Mucosa of rectum (tissue), 2 donors: ENCODE data around the gene FUZ.
A peak's percentile ranks its signal among the peaks of the same experiment; 100 is the strongest.

Experiments
- H3K27ac ChIP-seq, 2 donors: one replicate each; pipeline ENCODE4 v1.7.0; 2013; ENCODE audit warnings: inconsistent platforms in 2 of 2, low read depth in 2 of 2, low read length in 2 of 2
- H3K27me3 ChIP-seq, 2 donors: one replicate each; pipeline ENCODE4 v1.7.0; 2013; ENCODE audit warnings: low read length in 2 of 2; ENCODE audit not compliant: control insufficient read depth in 2 of 2, insufficient read depth in 2 of 2
- H3K36me3 ChIP-seq, 2 donors: one replicate each; pipeline ENCODE4 v1.7.0; 2013; ENCODE audit warnings: low read length in 2 of 2; ENCODE audit not compliant: control insufficient read depth in 2 of 2, insufficient read depth in 2 of 2
- H3K4me1 ChIP-seq, 2 donors: one replicate each; pipeline ENCODE4 v1.7.0; 2013; ENCODE audit warnings: low read length in 2 of 2, mild to moderate bottlenecking in 1 of 2; ENCODE audit not compliant: control insufficient read depth in 2 of 2, insufficient read depth in 2 of 2
- H3K4me3 ChIP-seq, 2 donors: one replicate each; pipeline ENCODE4 v1.7.0; 2013; ENCODE audit warnings: low read length in 2 of 2
- H3K9ac ChIP-seq, 2 donors: one replicate each; pipeline ENCODE4 v1.7.0; 2013; ENCODE audit warnings: low read length in 2 of 2, low read depth in 1 of 2, mild to moderate bottlenecking in 1 of 2
- H3K9me3 ChIP-seq, 2 donors: one replicate each; pipeline ENCODE4 v1.7.0; 2013; ENCODE audit warnings: low read length in 2 of 2; ENCODE audit not compliant: control insufficient read depth in 2 of 2
- donor health status: healthy.
- donor health status: Normal muscosa, but diverticular disease.

Gene FUZ

DNA sequence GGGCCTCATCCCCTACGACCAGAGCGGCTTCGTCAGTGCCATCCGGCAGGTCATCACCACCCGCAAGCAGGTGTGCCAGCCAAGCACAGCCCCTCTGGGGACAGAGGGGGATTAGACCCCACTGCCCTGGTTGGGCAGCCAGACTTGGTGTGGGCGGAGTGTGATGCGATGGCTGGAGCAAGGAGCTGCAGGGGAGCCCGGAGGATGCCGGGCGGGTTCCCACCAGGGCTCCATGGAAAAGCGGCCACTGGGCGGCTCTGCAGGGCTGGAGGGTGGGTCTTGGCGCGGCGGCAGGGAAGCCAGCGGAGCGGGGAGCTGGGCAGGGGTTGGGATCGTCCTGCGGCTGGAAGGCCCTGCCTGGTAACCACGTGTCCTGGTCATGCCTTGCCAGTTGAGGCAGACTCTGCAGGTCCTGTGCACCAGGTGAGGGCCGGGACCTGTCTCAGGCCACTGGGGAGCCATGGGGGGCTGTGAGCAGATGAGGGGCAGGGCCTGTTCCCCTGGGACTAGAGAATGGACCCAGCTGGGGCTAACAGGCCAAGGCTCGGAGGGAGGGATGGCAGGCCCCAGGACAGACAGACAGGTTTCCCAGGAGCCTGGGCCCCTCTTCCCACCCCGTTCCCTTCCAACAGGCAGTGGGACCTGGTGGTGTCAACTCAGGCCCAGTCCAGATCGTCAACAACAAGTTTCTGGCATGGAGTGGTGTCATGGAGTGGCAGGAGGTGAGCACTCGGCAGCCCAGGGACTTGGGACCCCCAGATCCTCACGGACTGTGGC, 44.2 kb upstream of the FUZ start:
- Histone ChIP-seq H3K36me3 (peaks cover 14 to 39% of the 10 kb centered on the region in 2 donors), H3K9ac (no peak overlapping the region), H3K27ac (no peak overlapping the region)

DNA sequence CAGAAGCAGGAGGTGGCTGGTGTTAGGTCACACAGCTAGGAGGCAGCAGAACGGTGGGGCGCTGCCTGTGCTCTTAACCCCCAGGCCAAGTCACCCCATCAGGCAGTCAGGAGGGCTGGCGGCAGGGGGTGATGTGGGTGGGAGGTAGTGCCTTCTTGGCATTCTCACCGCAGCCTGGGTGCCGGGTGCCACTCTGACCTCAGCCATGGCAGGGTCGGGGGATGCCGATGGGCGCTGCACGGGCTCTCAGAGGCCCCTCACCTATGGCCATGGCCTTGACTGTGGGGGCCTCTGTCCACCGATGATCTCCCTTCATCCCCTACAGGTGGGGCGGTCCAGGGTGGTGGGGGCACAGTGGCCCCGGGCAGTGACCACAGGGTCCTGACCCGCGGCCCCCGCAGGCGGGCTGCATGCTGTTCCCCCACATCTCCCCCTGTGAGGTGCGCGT, 43.5 kb upstream of the FUZ start:
- no peak overlapping the region for H3K4me3 ChIP-seq
- peaks cover 10 to 13% of the 10 kb centered on the region in 2 donors for H3K4me1 ChIP-seq
- H3K9ac ChIP-seq, result no peak overlapping the region
- H3K27ac ChIP-seq, result no peak overlapping the region
- H3K36me3 ChIP-seq, result peaks cover 14 to 39% of the 10 kb centered on the region in 2 donors
- H3K9me3 ChIP-seq, result no peaks in the 10 kb centered on the region
- no peaks in the 10 kb centered on the region for H3K27me3 ChIP-seq

More for the DNA sequence above, 44.2 kb upstream of the FUZ start:
- H3K27me3 ChIP-seq, result no peaks in the 10 kb centered on the region
- H3K9me3 ChIP-seq, result no peaks in the 10 kb centered on the region
- peaks cover 5 to 9% of the 10 kb centered on the region in 2 donors for H3K4me1 ChIP-seq
- no peak overlapping the region for H3K4me3 ChIP-seq

DNA sequence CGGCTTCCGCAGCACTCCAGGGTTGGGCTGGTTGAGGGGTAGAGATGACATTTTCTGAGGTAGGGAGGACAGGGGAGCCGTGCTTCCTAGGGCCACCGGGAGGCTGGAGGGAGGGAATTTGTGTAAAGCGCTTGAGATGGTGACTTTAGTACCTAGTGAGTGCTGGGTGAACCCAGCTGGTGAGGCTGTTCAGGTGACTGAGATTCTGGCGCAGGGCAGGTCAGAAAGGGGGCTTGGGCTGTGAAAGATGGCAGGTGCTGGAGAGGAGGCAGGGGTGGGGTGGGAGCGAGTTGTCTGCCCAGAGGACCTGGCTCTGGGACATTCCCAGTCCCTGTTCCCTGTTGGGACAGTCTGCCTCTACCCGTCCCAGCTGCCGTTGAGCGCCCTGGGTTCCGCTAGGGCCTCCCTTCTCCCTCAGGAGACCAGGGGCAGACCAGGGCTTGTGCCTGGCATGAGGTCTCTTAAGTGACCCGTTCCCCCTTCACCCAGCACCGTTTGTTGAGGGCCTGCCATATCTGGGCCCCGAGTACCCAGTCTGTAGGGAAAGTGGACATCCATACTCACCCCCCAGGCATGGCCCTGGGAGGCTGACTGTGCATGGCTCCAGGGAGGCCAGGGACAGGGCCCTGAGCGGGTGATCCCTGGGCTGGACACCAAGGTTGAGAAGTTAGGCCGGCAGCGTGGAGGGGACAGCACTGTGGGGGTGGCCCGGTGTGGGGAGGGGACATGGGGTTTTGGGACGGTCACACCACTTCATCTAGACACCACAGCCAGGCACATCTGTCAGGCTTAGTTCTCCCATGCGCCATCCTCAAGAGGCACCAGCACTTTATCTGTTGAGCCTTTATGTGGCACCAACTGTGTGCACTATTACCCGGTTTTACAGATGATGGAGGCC, 42.8 kb upstream of the FUZ start:
- no peak overlapping the region for H3K9ac ChIP-seq
- H3K4me3 ChIP-seq, result no peak overlapping the region
- H3K4me1 ChIP-seq, result peaks cover 10 to 13% of the 10 kb centered on the region in 2 donors
- no peaks in the 10 kb centered on the region for H3K9me3 ChIP-seq
- H3K36me3 ChIP-seq, result peaks cover 14 to 39% of the 10 kb centered on the region in 2 donors
- no peaks in the 10 kb centered on the region for H3K27me3 ChIP-seq
- no peak overlapping the region for H3K27ac ChIP-seq

DNA sequence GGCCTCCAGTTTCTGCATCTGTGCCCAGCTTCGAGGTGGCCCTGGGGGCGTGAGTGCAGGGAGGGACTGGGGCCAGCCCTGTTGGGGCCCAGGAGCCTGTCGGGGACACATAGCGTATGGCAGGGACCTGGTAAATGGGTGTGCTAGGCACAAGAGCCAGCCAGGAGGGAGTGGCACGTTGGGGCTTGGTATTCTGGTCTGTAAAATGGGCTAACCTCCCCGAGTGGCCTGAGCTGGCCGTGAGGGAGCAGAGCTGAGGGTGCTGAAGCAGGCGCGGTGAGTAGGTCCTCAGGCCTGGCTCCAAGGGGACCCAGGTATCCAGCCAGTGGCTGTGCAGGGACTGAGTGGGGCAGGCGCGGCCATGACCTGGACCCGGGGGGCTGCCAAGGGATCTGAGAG, 42.2 kb upstream of the FUZ start:
- no peaks in the 10 kb centered on the region for H3K9me3 ChIP-seq
- no peak overlapping the region for H3K9ac ChIP-seq
- H3K4me3 ChIP-seq, result no peak overlapping the region
- no peak overlapping the region for H3K27ac ChIP-seq
- H3K27me3 ChIP-seq, result no peaks in the 10 kb centered on the region
- peaks cover 11 to 14% of the 10 kb centered on the region in 2 donors for H3K4me1 ChIP-seq
- peaks cover 13 to 35% of the 10 kb centered on the region in 2 donors for H3K36me3 ChIP-seq

DNA sequence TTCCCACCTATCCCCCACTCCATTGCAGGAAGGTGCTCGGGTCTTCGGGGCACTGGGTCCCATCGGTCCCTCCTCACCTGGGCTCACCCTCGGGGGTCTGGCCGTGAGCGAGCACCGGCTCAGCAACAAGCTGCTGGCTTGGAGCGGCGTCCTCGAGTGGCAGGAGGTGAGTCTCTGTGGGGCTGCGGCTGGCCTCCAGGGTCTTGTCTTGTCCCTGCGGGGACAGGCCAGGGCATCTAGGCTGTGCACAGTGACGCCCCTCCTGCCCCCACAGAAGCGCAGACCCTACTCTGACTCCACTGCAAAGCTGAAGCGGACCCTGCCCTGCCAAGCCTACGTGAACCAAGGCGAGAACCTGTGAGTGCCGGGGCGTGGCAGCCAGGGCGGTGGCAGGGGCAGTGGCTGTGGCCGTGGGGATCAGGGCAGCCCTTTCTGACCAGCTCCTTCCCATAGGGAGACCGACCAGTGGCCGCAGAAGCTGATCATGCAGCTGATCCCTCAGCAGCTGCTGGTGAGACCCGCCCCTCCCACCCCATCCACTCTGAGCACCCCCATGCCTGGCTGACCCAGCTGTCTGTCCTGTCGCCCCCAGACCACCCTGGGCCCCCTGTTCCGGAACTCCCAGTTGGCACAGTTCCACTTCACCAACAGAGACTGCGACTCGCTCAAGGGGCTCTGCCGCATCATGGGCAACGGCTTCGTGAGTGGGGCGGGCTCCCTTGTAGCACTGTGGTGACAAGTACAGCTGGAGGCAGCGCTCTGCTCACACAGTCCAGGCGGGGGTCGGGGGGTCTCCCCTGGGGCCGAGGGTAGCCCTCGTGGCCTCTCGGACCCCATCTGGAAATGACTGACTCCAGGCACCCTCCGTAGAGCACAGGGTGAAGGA, 41.5 kb upstream of the FUZ start:
- H3K36me3 ChIP-seq, result peaks cover 8 to 29% of the 10 kb centered on the region in 2 donors
- no peak overlapping the region for H3K4me3 ChIP-seq
- H3K9ac ChIP-seq, result no peak overlapping the region
- H3K4me1 ChIP-seq, result peaks cover 17 to 20% of the 10 kb centered on the region in 2 donors
- no peaks in the 10 kb centered on the region for H3K27me3 ChIP-seq
- H3K9me3 ChIP-seq, result no peaks in the 10 kb centered on the region
- H3K27ac ChIP-seq, result no peak overlapping the region

DNA sequence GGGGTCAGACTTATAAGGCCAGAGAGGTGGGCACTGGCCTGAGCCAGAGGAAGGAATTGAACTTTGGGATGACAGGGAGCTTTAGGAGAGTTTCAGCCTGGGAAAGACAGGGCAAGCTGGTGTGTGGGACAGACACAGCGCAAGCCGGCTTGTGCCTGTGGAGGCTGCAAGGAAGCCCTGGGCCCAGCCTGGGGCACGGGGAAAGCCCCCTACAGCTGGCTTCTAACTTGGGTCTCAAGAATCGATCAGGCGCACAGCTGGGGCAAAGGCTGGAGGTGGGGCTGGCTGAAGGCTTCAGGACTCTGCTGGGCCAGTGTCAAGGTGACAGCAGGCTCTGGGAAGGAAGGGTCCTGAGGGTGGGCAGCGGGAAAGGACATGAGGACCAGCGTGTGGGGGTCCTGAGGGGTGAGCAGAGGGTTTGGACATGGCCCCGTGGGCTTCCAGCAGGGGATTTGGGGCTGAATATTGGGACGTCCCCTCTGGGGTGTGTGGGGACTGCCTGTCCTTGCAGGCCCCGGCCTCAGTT, 40.8 kb upstream of the FUZ start:
- H3K27ac ChIP-seq, result no peak overlapping the region
- no peaks in the 10 kb centered on the region for H3K27me3 ChIP-seq
- peaks cover 7 to 27% of the 10 kb centered on the region in 2 donors for H3K36me3 ChIP-seq
- H3K9ac ChIP-seq, result no peak overlapping the region
- no peaks in the 10 kb centered on the region for H3K9me3 ChIP-seq
- peaks cover 17 to 20% of the 10 kb centered on the region in 2 donors for H3K4me1 ChIP-seq
- H3K4me3 ChIP-seq, result no peak overlapping the region

DNA sequence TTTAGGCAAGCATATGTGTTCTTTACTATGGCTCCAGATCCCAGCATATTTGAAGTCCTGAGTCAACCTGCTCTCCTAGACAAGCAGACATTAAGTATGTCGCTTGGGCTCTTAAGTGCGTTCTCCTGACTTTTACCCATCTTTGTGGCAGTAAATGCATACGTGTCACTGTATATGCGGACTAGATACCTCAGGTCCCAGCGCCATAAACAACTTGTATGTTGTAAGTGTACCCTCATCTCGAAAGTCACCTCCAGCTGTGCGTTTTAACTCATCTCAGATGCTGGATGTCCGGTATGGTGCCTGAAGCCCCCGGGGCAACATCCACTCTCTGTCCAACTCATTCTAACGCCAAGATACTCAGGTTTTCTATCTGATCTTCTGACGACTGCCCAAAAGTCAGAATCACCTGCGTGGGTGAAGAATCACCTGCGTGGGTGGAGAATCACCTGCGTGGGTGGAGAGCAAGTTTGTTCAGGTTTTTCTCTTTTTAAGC, 39.6 kb upstream of the FUZ start:
- peak overlapping the region; percentile 72 to 96 for H3K4me3 ChIP-seq
- H3K4me1 ChIP-seq, result peaks cover 17 to 20% of the 10 kb centered on the region in 2 donors

DNA sequence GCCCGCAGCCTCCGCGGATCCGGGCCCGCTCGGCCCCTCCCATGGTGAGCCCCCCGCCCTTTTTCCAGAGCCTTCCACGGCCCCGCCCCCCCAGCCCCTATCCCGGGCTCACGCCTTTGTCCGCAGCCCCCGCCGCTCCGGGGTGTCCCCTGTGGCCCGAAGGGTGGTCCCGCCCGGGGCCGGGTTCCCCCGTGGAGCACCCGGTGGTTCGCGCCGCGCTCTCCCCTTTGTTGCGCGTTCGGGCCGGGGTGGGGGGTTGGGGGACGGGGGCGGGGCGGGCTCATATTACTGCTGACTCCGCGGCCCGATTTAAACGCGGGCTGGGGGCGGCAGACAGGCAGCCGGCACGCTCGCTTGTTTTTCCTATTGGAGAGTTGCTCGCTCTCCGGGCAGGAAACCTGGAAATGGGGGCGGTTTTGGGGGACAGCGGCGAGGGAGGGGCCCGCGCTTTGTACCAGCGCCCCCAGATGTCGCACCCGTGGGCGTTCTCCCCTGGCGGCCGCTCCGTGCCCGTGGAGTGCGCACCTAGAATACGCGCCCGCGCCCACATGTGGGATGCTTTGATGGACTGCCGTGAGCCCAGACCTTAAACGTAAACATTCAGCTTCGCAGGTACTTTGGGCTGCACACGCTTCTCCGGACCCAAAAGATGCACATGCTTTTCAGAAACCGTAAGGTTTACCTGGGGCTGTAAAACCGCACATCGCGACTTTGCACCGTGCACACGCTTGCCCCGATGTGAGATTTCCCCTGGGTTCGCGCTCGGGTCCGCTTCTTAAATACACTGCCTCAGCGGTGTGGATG, 38.6 kb upstream of the FUZ start:
- peaks cover 17 to 20% of the 10 kb centered on the region in 2 donors for H3K4me1 ChIP-seq
- peak overlapping the region; percentile 24 to 100 for H3K9ac ChIP-seq
- peak overlapping the region in 1 of 2 donors; percentile 99 for H3K27ac ChIP-seq
- peaks cover 0 to 10% of the 10 kb centered on the region in 2 donors for H3K36me3 ChIP-seq
- no peaks in the 10 kb centered on the region for H3K9me3 ChIP-seq
- peak overlapping the region; percentile 72 to 96 for H3K4me3 ChIP-seq
- no peaks in the 10 kb centered on the region for H3K27me3 ChIP-seq

More for the DNA sequence above, 39.6 kb upstream of the FUZ start:
- H3K27me3 ChIP-seq, result no peaks in the 10 kb centered on the region
- no peak overlapping the region for H3K9ac ChIP-seq
- H3K27ac ChIP-seq, result no peak overlapping the region
- H3K9me3 ChIP-seq, result no peaks in the 10 kb centered on the region
- peaks cover 4 to 16% of the 10 kb centered on the region in 2 donors for H3K36me3 ChIP-seq
